Ectodermal cell (in vitro differentiated cells): ENCODE data around the gene OLFM3.

ENCODE experiments used
- H3K27ac ChIP-seq: 2 replicates; pipeline ENCODE4 v1.7.0; 2013; ENCODE audit warnings: mild to moderate bottlenecking, low read depth, low read length; ENCODE audit not compliant: insufficient read depth, poor library complexity, severe bottlenecking
- H3K27me3 ChIP-seq: 2 replicates; pipeline ENCODE4 v1.7.0; 2013; ENCODE audit warnings: mild to moderate bottlenecking, low read length; ENCODE audit not compliant: insufficient read depth, control insufficient read depth, poor library complexity, severe bottlenecking
- H3K36me3 ChIP-seq: one replicate; pipeline ENCODE4 v1.7.0; 2013; ENCODE audit warnings: low read length; ENCODE audit not compliant: control insufficient read depth, insufficient read depth
- H3K4me1 ChIP-seq: one replicate; pipeline ENCODE4 v1.7.0; 2013; ENCODE audit warnings: low read length; ENCODE audit not compliant: control insufficient read depth, insufficient read depth
- H3K4me3 ChIP-seq: 2 replicates; pipeline ENCODE4 v1.7.0; 2013; ENCODE audit warnings: low read depth, low read length, control low read depth; ENCODE audit not compliant: insufficient read depth
- H3K9me3 ChIP-seq: 2 replicates; pipeline ENCODE4 v1.7.0; 2013; ENCODE audit warnings: mild to moderate bottlenecking, low read length, moderate library complexity; ENCODE audit not compliant: control insufficient read depth
- WGBS, 2 experiments: methylation state at CpG; one replicate each; pipeline ENCODE4 v1.1.7; 2013; ENCODE audit warnings: missing lambda C conversion rate in 2 of 2; 5-methylcytosine and 5-hydroxymethylcytosine counted together

Gene OLFM3

GRCh38 chr1:101977266-101977665 is 19.5 kb downstream of the OLFM3 start:
- 97 to 100% methylated on average over 2 to 3 of the region's 3 CpGs for WGBS, 2 experiments
- H3K4me3 ChIP-seq, result no peak overlapping the region
- H3K9me3 ChIP-seq, result no peaks in the 10 kb centered on the region
- H3K4me1 ChIP-seq, result peaks cover 5% of the 10 kb centered on the region
- no peaks in the 10 kb centered on the region for H3K36me3 ChIP-seq
- H3K27me3 ChIP-seq, result no peaks in the 10 kb centered on the region
- no peak overlapping the region for H3K27ac ChIP-seq

- Histone ChIP-seq H3K36me3 (no peaks in the 10 kb centered on the region), H3K27me3 (no peaks in the 10 kb centered on the region), H3K27ac (no peak overlapping the region), H3K4me1 (peaks cover 5% of the 10 kb centered on the region), H3K9me3 (no peaks in the 10 kb centered on the region), H3K4me3 (no peak overlapping the region)
- WGBS, 2 experiments, result 90 to 98% methylated on average over 2 of the region's 3 CpGs
These were observed 20.6 kb downstream of the OLFM3 start for GRCh38 chr1:101976161-101976560.

- H3K4me1 ChIP-seq, result peaks cover 5% of the 10 kb centered on the region
- no peaks in the 10 kb centered on the region for H3K27me3 ChIP-seq
- no peak overlapping the region for H3K4me3 ChIP-seq
- H3K9me3 ChIP-seq, result no peaks in the 10 kb centered on the region
- no peaks in the 10 kb centered on the region for H3K36me3 ChIP-seq
- 84 to 92% methylated on average over 3 of the region's 3 CpGs for WGBS, 2 experiments
- no peak overlapping the region for H3K27ac ChIP-seq
These were observed 21.4 kb downstream of the OLFM3 start for GRCh38 chr1:101975371-101975770.

GRCh38 chr1:101974599-101975274 is 22.0 kb downstream of the OLFM3 start:
- H3K36me3 ChIP-seq, result no peaks in the 10 kb centered on the region
- H3K4me3 ChIP-seq, result no peak overlapping the region
- 96 to 100% methylated on average over 1 to 3 of the region's 3 CpGs for WGBS, 2 experiments
- no peak overlapping the region for H3K27ac ChIP-seq
- peaks cover 5% of the 10 kb centered on the region for H3K4me1 ChIP-seq
- H3K27me3 ChIP-seq, result no peaks in the 10 kb centered on the region
- no peaks in the 10 kb centered on the region for H3K9me3 ChIP-seq

- no peak overlapping the region for H3K27ac ChIP-seq
- H3K4me1 ChIP-seq, result peaks cover 5% of the 10 kb centered on the region
- H3K9me3 ChIP-seq, result no peaks in the 10 kb centered on the region
- H3K4me3 ChIP-seq, result no peak overlapping the region
- H3K27me3 ChIP-seq, result no peaks in the 10 kb centered on the region
- 96% methylated on average over 1 of the region's 1 CpG for WGBS, 2 experiments
- H3K36me3 ChIP-seq, result no peaks in the 10 kb centered on the region
These were observed 25.4 kb downstream of the OLFM3 start for GRCh38 chr1:101971304-101971703.

- Histone ChIP-seq H3K27ac (no peak overlapping the region), H3K9me3 (no peaks in the 10 kb centered on the region), H3K27me3 (no peaks in the 10 kb centered on the region), H3K4me1 (no peaks in the 10 kb centered on the region), H3K36me3 (no peaks in the 10 kb centered on the region), H3K4me3 (no peak overlapping the region)
- WGBS, 2 experiments, result 93 to 96% methylated on average over 4 of the region's 4 CpGs
These were observed 28.9 kb downstream of the OLFM3 start for GRCh38 chr1:101967871-101968270.

GRCh38 chr1:101965341-101965740 is 31.4 kb downstream of the OLFM3 start:
- Histone ChIP-seq H3K36me3 (no peaks in the 10 kb centered on the region), H3K9me3 (no peaks in the 10 kb centered on the region), H3K4me3 (no peak overlapping the region), H3K4me1 (no peaks in the 10 kb centered on the region), H3K27me3 (no peaks in the 10 kb centered on the region), H3K27ac (no peak overlapping the region)
- 92 to 97% methylated on average over 1 to 2 of the region's 2 CpGs for WGBS, 2 experiments

GRCh38 chr1:101964708-101965107 is 32.0 kb downstream of the OLFM3 start:
- H3K9me3 ChIP-seq, result no peaks in the 10 kb centered on the region
- 0% methylated on average over 1 of the region's 1 CpG for WGBS, 2 experiments
- no peaks in the 10 kb centered on the region for H3K27me3 ChIP-seq
- H3K36me3 ChIP-seq, result no peaks in the 10 kb centered on the region
- H3K4me3 ChIP-seq, result no peak overlapping the region
- no peak overlapping the region for H3K27ac ChIP-seq
- H3K4me1 ChIP-seq, result no peaks in the 10 kb centered on the region

GRCh38 chr1:101960142-101960541 is 36.6 kb downstream of the OLFM3 start:
- Histone ChIP-seq H3K4me3 (no peak overlapping the region), H3K27ac (no peak overlapping the region), H3K9me3 (no peaks in the 10 kb centered on the region), H3K4me1 (no peaks in the 10 kb centered on the region), H3K36me3 (no peaks in the 10 kb centered on the region), H3K27me3 (no peaks in the 10 kb centered on the region)
- 66 to 71% methylated on average over 2 of the region's 2 CpGs for WGBS, 2 experiments

- H3K27me3 ChIP-seq, result no peaks in the 10 kb centered on the region
- no peak overlapping the region for H3K4me3 ChIP-seq
- WGBS, 2 experiments, result 95% methylated on average over 2 to 3 of the region's 3 CpGs
- H3K27ac ChIP-seq, result no peak overlapping the region
- no peaks in the 10 kb centered on the region for H3K4me1 ChIP-seq
- H3K36me3 ChIP-seq, result no peaks in the 10 kb centered on the region
- H3K9me3 ChIP-seq, result no peaks in the 10 kb centered on the region
These were observed 37.3 kb downstream of the OLFM3 start for GRCh38 chr1:101959456-101959855.

GRCh38 chr1:101957771-101958170 is 39.0 kb downstream of the OLFM3 start:
- Histone ChIP-seq H3K27me3 (no peaks in the 10 kb centered on the region), H3K9me3 (no peaks in the 10 kb centered on the region), H3K27ac (no peak overlapping the region), H3K4me1 (no peaks in the 10 kb centered on the region), H3K36me3 (no peaks in the 10 kb centered on the region), H3K4me3 (no peak overlapping the region)
